Measurements from ENCODE around the gene PROKR2.

DNA sequence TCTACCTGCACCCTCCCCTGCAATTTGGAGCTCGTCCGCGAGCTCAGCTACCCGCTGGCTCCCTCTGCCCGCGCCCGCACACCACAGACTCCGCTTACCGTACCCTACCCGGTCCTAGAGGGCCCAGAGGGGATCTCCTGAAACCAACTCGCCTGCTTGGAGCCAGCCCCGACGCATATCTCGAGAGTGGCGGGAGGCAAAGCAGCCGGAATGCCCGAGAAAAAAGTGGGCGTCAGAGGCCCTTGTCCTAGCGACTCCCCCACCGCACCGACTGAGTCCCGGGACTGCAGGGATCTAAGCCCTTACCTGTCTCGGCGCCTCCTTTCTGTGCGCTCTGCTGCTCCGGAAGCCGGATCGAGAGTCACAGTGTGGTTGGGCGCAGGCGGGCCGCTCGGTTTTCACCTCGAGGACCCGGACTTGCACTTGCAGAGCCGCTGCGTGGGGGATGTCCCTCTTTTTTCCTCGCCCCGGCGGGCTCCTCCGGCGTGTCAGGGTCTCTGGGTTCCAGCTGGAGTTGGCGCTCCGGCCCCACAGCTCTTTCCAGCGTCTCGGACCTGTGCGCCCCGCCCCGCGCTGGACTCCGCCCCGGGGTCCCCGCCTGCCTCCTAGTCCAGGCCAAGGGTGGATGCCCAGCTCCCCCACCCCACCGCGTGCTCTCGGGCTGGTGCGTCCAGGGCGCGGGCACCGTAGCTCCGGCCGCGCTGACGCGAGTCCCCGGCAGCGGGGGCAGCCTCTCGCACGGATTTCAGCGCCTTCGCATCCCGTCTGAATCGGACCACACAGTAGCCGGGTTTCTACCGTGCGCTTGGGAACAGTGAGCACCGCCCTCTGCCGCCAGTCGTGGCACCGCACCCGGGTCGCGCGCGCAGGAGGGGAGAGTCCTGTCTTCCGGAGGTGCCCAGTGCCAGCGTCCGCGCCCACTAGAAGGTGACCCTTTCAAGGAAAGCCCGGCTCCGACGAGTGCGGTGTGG, at the start of gene PROKR2:
- TF ChIP-seq TAF1 (conservative IDR thresholded peaks at IDR 0.05) (no peak), YY1 (IDR thresholded peaks at IDR 0.05) (no peak)
- TF ChIP-seq, protein P1, sequence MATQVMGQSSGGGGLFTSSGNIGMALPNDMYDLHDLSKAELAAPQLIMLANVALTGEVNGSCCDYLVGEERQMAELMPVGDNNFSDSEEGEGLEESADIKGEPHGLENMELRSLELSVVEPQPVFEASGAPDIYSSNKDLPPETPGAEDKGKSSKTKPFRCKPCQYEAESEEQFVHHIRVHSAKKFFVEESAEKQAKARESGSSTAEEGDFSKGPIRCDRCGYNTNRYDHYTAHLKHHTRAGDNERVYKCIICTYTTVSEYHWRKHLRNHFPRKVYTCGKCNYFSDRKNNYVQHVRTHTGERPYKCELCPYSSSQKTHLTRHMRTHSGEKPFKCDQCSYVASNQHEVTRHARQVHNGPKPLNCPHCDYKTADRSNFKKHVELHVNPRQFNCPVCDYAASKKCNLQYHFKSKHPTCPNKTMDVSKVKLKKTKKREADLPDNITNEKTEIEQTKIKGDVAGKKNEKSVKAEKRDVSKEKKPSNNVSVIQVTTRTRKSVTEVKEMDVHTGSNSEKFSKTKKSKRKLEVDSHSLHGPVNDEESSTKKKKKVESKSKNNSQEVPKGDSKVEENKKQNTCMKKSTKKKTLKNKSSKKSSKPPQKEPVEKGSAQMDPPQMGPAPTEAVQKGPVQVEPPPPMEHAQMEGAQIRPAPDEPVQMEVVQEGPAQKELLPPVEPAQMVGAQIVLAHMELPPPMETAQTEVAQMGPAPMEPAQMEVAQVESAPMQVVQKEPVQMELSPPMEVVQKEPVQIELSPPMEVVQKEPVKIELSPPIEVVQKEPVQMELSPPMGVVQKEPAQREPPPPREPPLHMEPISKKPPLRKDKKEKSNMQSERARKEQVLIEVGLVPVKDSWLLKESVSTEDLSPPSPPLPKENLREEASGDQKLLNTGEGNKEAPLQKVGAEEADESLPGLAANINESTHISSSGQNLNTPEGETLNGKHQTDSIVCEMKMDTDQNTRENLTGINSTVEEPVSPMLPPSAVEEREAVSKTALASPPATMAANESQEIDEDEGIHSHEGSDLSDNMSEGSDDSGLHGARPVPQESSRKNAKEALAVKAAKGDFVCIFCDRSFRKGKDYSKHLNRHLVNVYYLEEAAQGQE (IDR thresholded peaks at IDR 0.05) = no peak
- TF ChIP-seq, protein P2, sequence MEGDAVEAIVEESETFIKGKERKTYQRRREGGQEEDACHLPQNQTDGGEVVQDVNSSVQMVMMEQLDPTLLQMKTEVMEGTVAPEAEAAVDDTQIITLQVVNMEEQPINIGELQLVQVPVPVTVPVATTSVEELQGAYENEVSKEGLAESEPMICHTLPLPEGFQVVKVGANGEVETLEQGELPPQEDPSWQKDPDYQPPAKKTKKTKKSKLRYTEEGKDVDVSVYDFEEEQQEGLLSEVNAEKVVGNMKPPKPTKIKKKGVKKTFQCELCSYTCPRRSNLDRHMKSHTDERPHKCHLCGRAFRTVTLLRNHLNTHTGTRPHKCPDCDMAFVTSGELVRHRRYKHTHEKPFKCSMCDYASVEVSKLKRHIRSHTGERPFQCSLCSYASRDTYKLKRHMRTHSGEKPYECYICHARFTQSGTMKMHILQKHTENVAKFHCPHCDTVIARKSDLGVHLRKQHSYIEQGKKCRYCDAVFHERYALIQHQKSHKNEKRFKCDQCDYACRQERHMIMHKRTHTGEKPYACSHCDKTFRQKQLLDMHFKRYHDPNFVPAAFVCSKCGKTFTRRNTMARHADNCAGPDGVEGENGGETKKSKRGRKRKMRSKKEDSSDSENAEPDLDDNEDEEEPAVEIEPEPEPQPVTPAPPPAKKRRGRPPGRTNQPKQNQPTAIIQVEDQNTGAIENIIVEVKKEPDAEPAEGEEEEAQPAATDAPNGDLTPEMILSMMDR (IDR thresholded peaks at IDR 0.05; ENCODE audit: low read depth, low read length, missing input control) = no peak
- TF ChIP-seq, protein P3, sequence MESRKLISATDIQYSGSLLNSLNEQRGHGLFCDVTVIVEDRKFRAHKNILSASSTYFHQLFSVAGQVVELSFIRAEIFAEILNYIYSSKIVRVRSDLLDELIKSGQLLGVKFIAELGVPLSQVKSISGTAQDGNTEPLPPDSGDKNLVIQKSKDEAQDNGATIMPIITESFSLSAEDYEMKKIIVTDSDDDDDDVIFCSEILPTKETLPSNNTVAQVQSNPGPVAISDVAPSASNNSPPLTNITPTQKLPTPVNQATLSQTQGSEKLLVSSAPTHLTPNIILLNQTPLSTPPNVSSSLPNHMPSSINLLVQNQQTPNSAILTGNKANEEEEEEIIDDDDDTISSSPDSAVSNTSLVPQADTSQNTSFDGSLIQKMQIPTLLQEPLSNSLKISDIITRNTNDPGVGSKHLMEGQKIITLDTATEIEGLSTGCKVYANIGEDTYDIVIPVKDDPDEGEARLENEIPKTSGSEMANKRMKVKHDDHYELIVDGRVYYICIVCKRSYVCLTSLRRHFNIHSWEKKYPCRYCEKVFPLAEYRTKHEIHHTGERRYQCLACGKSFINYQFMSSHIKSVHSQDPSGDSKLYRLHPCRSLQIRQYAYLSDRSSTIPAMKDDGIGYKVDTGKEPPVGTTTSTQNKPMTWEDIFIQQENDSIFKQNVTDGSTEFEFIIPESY (IDR thresholded peaks at IDR 0.05) = no peak

Measured in liver (tissue), 3 donors.